ENCODE data around the gene C1GALT1.

Gene C1GALT1

DNA sequence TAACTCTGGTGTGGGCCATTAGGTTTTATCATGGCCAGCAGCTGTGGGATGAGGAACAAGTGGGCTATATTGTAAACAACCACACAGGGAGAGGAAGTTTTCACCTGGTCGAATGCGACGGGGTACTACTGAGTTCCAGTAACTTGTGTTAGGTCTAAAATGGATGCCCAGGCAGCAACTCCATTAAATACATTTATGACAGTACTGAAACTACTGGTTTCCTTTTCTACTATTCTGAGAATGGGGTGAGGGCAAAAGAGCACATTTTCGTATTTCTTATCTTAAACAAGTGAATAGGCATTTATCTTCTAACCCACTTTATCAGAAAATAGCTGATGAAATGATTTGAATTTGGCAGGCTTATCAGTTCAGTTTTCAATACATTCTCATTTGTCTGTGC, 109.7 kb downstream of the C1GALT1 start:
- no peak for DNase-seq (ENCODE audit: low read depth in 2 of 2)
- no peak overlapping the region for H3K4me3 ChIP-seq (replicated peaks in 1 of 2; ENCODE audit: low read depth in 2 of 2, low read length in 2 of 2)
- TF ChIP-seq, protein P1, sequence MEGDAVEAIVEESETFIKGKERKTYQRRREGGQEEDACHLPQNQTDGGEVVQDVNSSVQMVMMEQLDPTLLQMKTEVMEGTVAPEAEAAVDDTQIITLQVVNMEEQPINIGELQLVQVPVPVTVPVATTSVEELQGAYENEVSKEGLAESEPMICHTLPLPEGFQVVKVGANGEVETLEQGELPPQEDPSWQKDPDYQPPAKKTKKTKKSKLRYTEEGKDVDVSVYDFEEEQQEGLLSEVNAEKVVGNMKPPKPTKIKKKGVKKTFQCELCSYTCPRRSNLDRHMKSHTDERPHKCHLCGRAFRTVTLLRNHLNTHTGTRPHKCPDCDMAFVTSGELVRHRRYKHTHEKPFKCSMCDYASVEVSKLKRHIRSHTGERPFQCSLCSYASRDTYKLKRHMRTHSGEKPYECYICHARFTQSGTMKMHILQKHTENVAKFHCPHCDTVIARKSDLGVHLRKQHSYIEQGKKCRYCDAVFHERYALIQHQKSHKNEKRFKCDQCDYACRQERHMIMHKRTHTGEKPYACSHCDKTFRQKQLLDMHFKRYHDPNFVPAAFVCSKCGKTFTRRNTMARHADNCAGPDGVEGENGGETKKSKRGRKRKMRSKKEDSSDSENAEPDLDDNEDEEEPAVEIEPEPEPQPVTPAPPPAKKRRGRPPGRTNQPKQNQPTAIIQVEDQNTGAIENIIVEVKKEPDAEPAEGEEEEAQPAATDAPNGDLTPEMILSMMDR (IDR thresholded peaks at IDR 0.05; ENCODE audit: low read depth, low read length) = no peak

DNA sequence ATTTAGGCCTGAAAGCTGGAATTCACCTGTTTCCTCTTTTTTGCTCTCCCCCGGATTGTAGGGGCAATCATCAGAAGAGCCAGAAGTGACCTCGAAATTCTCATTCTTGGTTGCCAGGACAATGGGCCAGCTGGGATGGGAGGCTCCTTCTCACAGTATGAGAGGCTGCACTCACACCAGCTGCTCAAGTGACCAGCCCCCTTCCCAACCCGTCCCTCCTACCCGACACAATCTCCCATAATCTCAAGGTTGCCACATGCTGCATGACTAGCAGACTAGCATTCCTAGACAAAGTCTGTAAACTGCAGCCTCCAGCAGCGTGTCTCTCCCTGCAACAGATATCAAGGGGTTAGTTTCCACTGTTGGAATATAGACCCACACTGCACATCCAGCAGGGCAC, 110.3 kb downstream of the C1GALT1 start:
- no peak for DNase-seq (ENCODE audit: low read depth in 2 of 2)
- TF ChIP-seq, protein P1 (IDR thresholded peaks at IDR 0.05; ENCODE audit: low read depth, low read length) = no peak
- no peak overlapping the region for H3K4me3 ChIP-seq (replicated peaks in 1 of 2; ENCODE audit: low read depth in 2 of 2, low read length in 2 of 2)

- H3K4me3 ChIP-seq (replicated peaks in 1 of 2; ENCODE audit: low read depth in 2 of 2, low read length in 2 of 2) = no peak overlapping the region
- TF ChIP-seq, protein P1 (IDR thresholded peaks at IDR 0.05; ENCODE audit: low read depth, low read length) = no peak
- no peak for DNase-seq (ENCODE audit: low read depth in 2 of 2)
These were observed 110.7 kb downstream of the C1GALT1 start for GRCh38 chr7:7293092-7293491.

DNA sequence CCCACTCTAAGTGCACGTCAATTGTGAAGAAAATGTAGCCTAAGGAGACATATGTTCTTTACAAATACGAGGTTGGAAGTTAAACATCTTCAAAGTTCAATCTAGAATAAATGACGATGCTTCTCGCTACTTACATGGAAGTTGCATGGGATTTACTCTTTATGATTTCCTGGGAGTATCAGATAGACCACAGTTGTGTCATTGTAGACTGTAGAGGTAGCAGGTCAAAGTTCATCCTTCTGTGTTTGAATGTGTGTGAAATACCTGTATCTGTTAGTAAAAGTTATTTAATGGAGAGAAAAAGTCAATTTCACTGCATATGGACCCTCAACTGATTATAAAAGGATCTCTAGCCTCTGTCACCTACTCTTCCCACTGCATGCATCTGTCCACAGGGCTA, 112.6 kb downstream of the C1GALT1 start:
- TF ChIP-seq, protein P1 (IDR thresholded peaks at IDR 0.05; ENCODE audit: low read depth, low read length) = no peak
- H3K4me3 ChIP-seq (replicated peaks in 1 of 2; ENCODE audit: low read depth in 2 of 2, low read length in 2 of 2) = no peak overlapping the region
- no peak for DNase-seq (ENCODE audit: low read depth in 2 of 2)
